ENCODE results near the gene CNNM4. TPM values are rescaled to one million over a fixed set of nuclear protein-coding genes. Genes with fewer than 3 reads are reported as not detected.
A peak's percentile ranks its signal among the peaks of the same experiment; 100 is the strongest.

Gene CNNM4
- total RNA-seq, 1 experiment from 2014 or later, result 14.0 TPM

GRCh38 chr2:96737251-96737650, 23.5 kb upstream of the CNNM4 start:
- H3K27me3 Mint-ChIP-seq (ENCODE audit: low read depth), result no peaks in the 10 kb centered on the region
- POLR2A ChIA-PET, result no interaction called here
- TF ChIP-seq ERG (CRISPR knock-in tag; IDR thresholded peaks at IDR 0.05) (no peak), ZNF121 (CRISPR knock-in tag; IDR thresholded peaks at IDR 0.05) (0 out of 2 replicates have a peak, but pooled peaks have one; percentile 3)
- H3K36me3 Mint-ChIP-seq, result peaks cover 36% of the 10 kb centered on the region
- H3K9me3 Mint-ChIP-seq, result no peaks in the 10 kb centered on the region
- no peak for ATAC-seq
- peaks cover 14% of the 10 kb centered on the region for H3K4me1 Mint-ChIP-seq
- H3K4me3 Mint-ChIP-seq, result no peak overlapping the region
- no peak overlapping the region for H3K27ac Mint-ChIP-seq
- CTCF ChIA-PET, result no interaction called here
- no peak for DNase-seq (ENCODE audit: low spot score)

GRCh38 chr2:96737831-96738230, 22.9 kb upstream of the CNNM4 start:
- Mint-ChIP-seq H3K4me3 (no peak overlapping the region), H3K36me3 (peaks cover 34% of the 10 kb centered on the region), H3K27ac (no peak overlapping the region), H3K4me1 (peaks cover 14% of the 10 kb centered on the region), H3K9me3 (no peaks in the 10 kb centered on the region), H3K27me3 (ENCODE audit: low read depth) (no peaks in the 10 kb centered on the region)
- DNase-seq (ENCODE audit: low spot score) (no peak), ATAC-seq (no peak)
- ChIA-PET POLR2A (no interaction called here), CTCF (no interaction called here)
- TF ChIP-seq CDX4 (CRISPR knock-in tag; IDR thresholded peaks at IDR 0.05; ENCODE audit: borderline replicate concordance) (no peak), ZNF416 (CRISPR knock-in tag; IDR thresholded peaks at IDR 0.05) (no peak), TEAD1 (CRISPR knock-in tag; IDR thresholded peaks at IDR 0.05) (no peak), GABPB1 (CRISPR knock-in tag; IDR thresholded peaks at IDR 0.05) (no peak), ZBTB43 (CRISPR knock-in tag; IDR thresholded peaks at IDR 0.05) (no peak), ATF6 (CRISPR knock-in tag; IDR thresholded peaks at IDR 0.05) (no peak), MLX (CRISPR knock-in tag; IDR thresholded peaks at IDR 0.05) (no peak), ZNF121 (CRISPR knock-in tag; IDR thresholded peaks at IDR 0.05) (no peak), ZNF532 (CRISPR knock-in tag; IDR thresholded peaks at IDR 0.05; ENCODE audit: borderline replicate concordance) (no peak), IRF2 (CRISPR knock-in tag; IDR thresholded peaks at IDR 0.05; ENCODE audit: borderline replicate concordance, low read depth) (no peak), OVOL2 (CRISPR knock-in tag; IDR thresholded peaks at IDR 0.05; ENCODE audit: borderline replicate concordance) (no peak), PRRX2 (CRISPR knock-in tag; IDR thresholded peaks at IDR 0.05) (no peak), GRHL2 (CRISPR knock-in tag; IDR thresholded peaks at IDR 0.05; ENCODE audit: insufficient replicate concordance, severe bottlenecking) (no peak), ZNF232 (CRISPR knock-in tag; IDR thresholded peaks at IDR 0.05) (no peak), ZBTB21 (CRISPR knock-in tag; IDR thresholded peaks at IDR 0.05; ENCODE audit: borderline replicate concordance) (no peak)

Data from WTC11 (cell line).